Tibial nerve (tissue), 4 donors: ENCODE data around the gene ACBD6. TPM values are rescaled to one million over a fixed set of nuclear protein-coding genes. Genes with fewer than 3 reads are reported as not detected.

Source experiments
- DNase-seq, 2 donors: peaks; one replicate each; pipeline ENCODE4 v3.0.0-alpha.2; 2019; ENCODE audit warnings: low spot score in 2 of 2
- H3K27ac ChIP-seq, 4 donors: fragments of 200-600 bp; sonication (generic) in 3 of 4; one replicate each; pipeline ENCODE4 v1.5.1; 2017 to 2019; ENCODE audit warnings: mild to moderate bottlenecking in 1 of 4
- H3K27me3 ChIP-seq, 2 donors: fragments of 200-600 bp; sonication (generic) in 1 of 2; one replicate each; pipeline versions ENCODE4 v1.5.1 to v1.6.0; 2017 to 2019
- H3K36me3 ChIP-seq, 3 donors: fragments of 200-600 bp; sonication (generic); one replicate each; pipeline ENCODE4 v1.5.1; 2018 to 2019
- H3K4me1 ChIP-seq, 4 donors: fragments of 200-600 bp; sonication (generic) in 3 of 4; one replicate each; pipeline ENCODE4 v1.5.1; 2017 to 2019
- H3K4me3 ChIP-seq, 4 donors: fragments of 200-600 bp; sonication (generic) in 3 of 4; one replicate each; pipeline ENCODE4 v1.5.1; 2017 to 2019; ENCODE audit warnings: mild to moderate bottlenecking in 1 of 4, moderate library complexity in 1 of 4
- H3K9me3 ChIP-seq, 4 donors: fragments of 200-600 bp; sonication (generic) in 3 of 4; one replicate each; pipeline ENCODE4 v1.5.1; 2017 to 2019
- EP300 ChIP-seq, 2 donors: sonication (generic); formaldehyde crosslinking; IDR thresholded peaks; one replicate each; pipeline ENCODE4 v1.6.1; 2017; ENCODE audit warnings: antibody characterized with exemption in 2 of 2, mild to moderate bottlenecking in 1 of 2
- POLR2A ChIP-seq, 2 donors: fragments of 450-650 bp; IDR thresholded peaks; one replicate each; pipeline ENCODE4 v1.6.1; 2017; ENCODE audit warnings: antibody characterized with exemption in 2 of 2, mild to moderate bottlenecking in 2 of 2, moderate library complexity in 2 of 2
- WGBS, 2 donors: methylation state at CpG; one replicate each; pipeline ENCODE4 v1.1.5; 2018; 5-methylcytosine and 5-hydroxymethylcytosine counted together
- total RNA-seq, 4 donors: library from RNA; depleted of rRNA; stranded (reverse); fragments of >200 nt; gene quantifications; one replicate each; pipeline ENCODE4 v1.1.0, GENCODE V29; 2016
- TF ChIP-seq, protein P1 (sequence below), 5 experiments: fragments of 200-600 bp in 3 of 5; fragments of 450-650 bp in 2 of 5; sonication (generic) in 3 of 5; IDR thresholded peaks; one replicate each; pipeline ENCODE4 v1.5.1; 2016 to 2019; ENCODE audit warnings: antibody characterized with exemption in 5 of 5, mild to moderate bottlenecking in 3 of 5, moderate library complexity in 2 of 5

ACBD6 gene
- total RNA-seq, 4 donors from 2014 or later: 55.7 to 61.8 (median 57.2) TPM

DNA sequence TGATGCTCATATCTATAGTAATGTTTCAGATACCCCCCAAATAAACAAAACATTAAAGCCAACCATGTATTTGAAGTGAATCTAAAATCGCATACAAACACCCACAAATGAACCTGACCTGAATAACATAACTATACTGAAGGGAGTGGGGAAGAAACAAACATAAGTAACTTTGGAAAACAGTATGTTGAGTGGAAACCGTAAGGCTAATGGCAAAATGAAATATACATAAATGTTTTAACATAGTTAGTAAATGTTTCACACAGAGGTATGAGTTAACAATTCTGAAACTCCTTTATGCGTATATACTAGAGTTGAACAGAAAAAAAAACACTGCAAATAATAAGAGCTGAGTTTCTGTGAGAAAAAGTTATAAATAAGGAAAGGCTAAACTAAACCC, 125.6 kb downstream of the ACBD6 start:
- DNase-seq: no peak
- Histone ChIP-seq H3K9me3 (peaks cover 0 to 35% (median 15%) of the 10 kb centered on the region in 4 donors), H3K27ac (no peak overlapping the region), H3K27me3 (no peaks in the 10 kb centered on the region), H3K4me1 (no peaks in the 10 kb centered on the region), H3K4me3 (no peak overlapping the region), H3K36me3 (peaks cover 0 to 12% (median 0%) of the 10 kb centered on the region in 3 donors)
- WGBS, 2 donors: 95 to 97% methylated on average over 3 of the region's 3 CpGs
- TF ChIP-seq, protein P1, sequence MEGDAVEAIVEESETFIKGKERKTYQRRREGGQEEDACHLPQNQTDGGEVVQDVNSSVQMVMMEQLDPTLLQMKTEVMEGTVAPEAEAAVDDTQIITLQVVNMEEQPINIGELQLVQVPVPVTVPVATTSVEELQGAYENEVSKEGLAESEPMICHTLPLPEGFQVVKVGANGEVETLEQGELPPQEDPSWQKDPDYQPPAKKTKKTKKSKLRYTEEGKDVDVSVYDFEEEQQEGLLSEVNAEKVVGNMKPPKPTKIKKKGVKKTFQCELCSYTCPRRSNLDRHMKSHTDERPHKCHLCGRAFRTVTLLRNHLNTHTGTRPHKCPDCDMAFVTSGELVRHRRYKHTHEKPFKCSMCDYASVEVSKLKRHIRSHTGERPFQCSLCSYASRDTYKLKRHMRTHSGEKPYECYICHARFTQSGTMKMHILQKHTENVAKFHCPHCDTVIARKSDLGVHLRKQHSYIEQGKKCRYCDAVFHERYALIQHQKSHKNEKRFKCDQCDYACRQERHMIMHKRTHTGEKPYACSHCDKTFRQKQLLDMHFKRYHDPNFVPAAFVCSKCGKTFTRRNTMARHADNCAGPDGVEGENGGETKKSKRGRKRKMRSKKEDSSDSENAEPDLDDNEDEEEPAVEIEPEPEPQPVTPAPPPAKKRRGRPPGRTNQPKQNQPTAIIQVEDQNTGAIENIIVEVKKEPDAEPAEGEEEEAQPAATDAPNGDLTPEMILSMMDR (IDR thresholded peaks at IDR 0.05): no peak
- TF ChIP-seq EP300 (IDR thresholded peaks at IDR 0.05): no peak
- TF ChIP-seq POLR2A (IDR thresholded peaks at IDR 0.05): no peak

DNA sequence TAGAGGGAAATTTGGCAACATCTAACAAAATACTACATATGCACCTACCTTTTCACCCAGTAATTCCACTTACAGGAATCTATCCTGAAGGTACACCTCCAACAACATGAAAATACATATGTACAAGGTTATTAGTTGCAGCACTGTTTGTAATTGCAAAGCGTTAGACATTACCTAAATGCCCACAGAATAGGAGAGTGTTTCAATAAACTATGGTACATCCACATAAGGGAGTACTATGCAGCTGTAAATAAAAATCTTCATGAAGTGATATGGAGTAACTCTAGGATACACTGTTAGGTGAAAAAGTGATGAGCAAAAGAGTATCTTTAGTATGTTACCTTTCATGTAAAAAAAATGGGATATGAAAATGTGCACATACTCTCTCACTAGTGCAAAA, 126.1 kb downstream of the ACBD6 start:
- DNase-seq: no peak
- H3K4me1 ChIP-seq: no peaks in the 10 kb centered on the region
- TF ChIP-seq, protein P1 (IDR thresholded peaks at IDR 0.05): no peak
- TF ChIP-seq EP300 (IDR thresholded peaks at IDR 0.05) (no peak), POLR2A (IDR thresholded peaks at IDR 0.05) (no peak)
- H3K4me3 ChIP-seq: no peak overlapping the region
- no peak overlapping the region for H3K27ac ChIP-seq
- H3K9me3 ChIP-seq: peaks cover 0 to 30% (median 14%) of the 10 kb centered on the region in 4 donors
- H3K36me3 ChIP-seq: peaks cover 0 to 12% (median 0%) of the 10 kb centered on the region in 3 donors
- H3K27me3 ChIP-seq: no peaks in the 10 kb centered on the region
- WGBS, 2 donors: 94 to 100% methylated on average over 1 of the region's 1 CpG

DNA sequence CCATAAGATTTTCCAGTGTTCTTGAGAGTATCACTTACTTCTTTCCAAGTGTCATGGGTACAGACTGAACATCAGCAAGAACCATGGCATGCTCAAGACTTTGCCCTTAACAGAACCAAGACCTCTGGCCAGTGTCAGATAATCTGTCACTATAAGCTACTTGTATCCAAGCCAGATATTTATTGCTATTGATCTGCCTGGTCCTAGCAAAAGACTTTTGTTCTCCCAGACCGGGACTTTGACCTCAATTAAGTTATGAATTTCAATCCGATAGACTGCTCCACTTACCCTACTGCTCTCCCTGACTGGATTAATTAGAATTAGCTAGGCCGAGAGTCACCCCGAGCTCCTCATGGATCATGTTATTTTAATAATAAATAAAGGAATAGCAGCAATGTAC, 129.6 kb downstream of the ACBD6 start:
- 68 to 77% methylated on average over 4 of the region's 4 CpGs for WGBS, 2 donors

DNA sequence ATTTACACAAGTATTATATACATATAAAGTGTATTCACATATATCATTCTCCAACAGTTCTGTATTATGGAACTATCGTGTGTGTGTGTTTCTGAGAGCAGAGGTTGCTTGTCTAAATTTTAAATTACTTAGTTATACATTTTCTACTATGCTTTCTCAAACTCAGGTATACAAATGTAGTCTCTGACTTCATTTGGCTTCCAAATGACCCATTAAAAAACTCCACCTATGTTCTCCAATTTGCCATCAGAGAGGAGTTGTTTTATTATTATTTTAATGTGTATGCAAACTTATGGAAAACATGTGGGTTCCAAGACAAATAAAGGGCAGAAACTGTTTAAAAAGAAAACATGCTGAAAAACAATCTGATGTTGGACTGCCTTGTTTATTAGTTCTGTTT, 131.8 kb downstream of the ACBD6 start:
- TF ChIP-seq POLR2A (IDR thresholded peaks at IDR 0.05): no peak
- TF ChIP-seq, protein P1 (IDR thresholded peaks at IDR 0.05): no peak
- no peak for TF ChIP-seq EP300 (IDR thresholded peaks at IDR 0.05)
- no peak overlapping the region for H3K4me3 ChIP-seq
- no peaks in the 10 kb centered on the region for H3K9me3 ChIP-seq
- 85 to 88% methylated on average over 1 of the region's 1 CpG for WGBS, 2 donors
- H3K4me1 ChIP-seq: no peaks in the 10 kb centered on the region
- DNase-seq: no peak
- no peaks in the 10 kb centered on the region for H3K27me3 ChIP-seq
- H3K27ac ChIP-seq: no peak overlapping the region
- H3K36me3 ChIP-seq: no peaks in the 10 kb centered on the region

More for the DNA sequence above, 129.6 kb downstream of the ACBD6 start:
- DNase-seq: no peak
- no peaks in the 10 kb centered on the region for H3K9me3 ChIP-seq
- no peak for TF ChIP-seq EP300 (IDR thresholded peaks at IDR 0.05)
- TF ChIP-seq, protein P1 (IDR thresholded peaks at IDR 0.05): no peak
- TF ChIP-seq POLR2A (IDR thresholded peaks at IDR 0.05): no peak
- H3K4me3 ChIP-seq: no peak overlapping the region
- H3K27me3 ChIP-seq: no peaks in the 10 kb centered on the region
- H3K4me1 ChIP-seq: no peaks in the 10 kb centered on the region
- H3K27ac ChIP-seq: no peak overlapping the region
- H3K36me3 ChIP-seq: no peaks in the 10 kb centered on the region

- Histone ChIP-seq H3K27me3 (no peaks in the 10 kb centered on the region), H3K36me3 (no peaks in the 10 kb centered on the region), H3K27ac (no peak overlapping the region), H3K9me3 (no peaks in the 10 kb centered on the region), H3K4me1 (no peaks in the 10 kb centered on the region), H3K4me3 (no peak overlapping the region)
- no peak for TF ChIP-seq EP300 (IDR thresholded peaks at IDR 0.05)
- TF ChIP-seq, protein P1 (IDR thresholded peaks at IDR 0.05): no peak
- no peak for TF ChIP-seq POLR2A (IDR thresholded peaks at IDR 0.05)
- DNase-seq: no peak
These were observed 132.2 kb downstream of the ACBD6 start for GRCh38 chr1:180370188-180370587.
